A673 (cell line): ENCODE results near the gene CAVIN4. TPM values are rescaled to one million over a fixed set of nuclear protein-coding genes. Genes with fewer than 3 reads are reported as not detected.

Experiments used
- BruUV-seq: library from RNA; stranded (reverse); fragments of 400-500 nt; replicated peaks from 2 replicates; lab custom pipeline; 2021; lab: Mats Ljungman, UMichigan
- CTCF ChIA-PET: fragments of 300-600 bp; sonication (Branson Sonifier 250); formaldehyde crosslinking; loops from one replicate; lab custom pipeline; 2022; ENCODE audit warnings: antibody characterized with exemption; lab: Charles Lee
- POLR2A ChIA-PET: fragments of 300-600 bp; sonication (Branson Sonifier 250); formaldehyde crosslinking; loops from one replicate; lab custom pipeline; 2022; ENCODE audit warnings: antibody characterized with exemption; ENCODE audit not compliant: low non-redundant PET; lab: Charles Lee
- DNase-seq: peaks from one replicate; pipeline ENCODE4 v3.0.0-alpha.2; 2015; ENCODE audit warnings: low spot score
- H3K27ac ChIP-seq: fragments of 200-600 bp; sonication (generic); 2 replicates; pipeline ENCODE4 v1.5.1; 2016; ENCODE audit warnings: mixed run types, low read depth, mild to moderate bottlenecking, mixed read lengths, antibody characterized with exemption, low read length; ENCODE audit not compliant: poor library complexity, severe bottlenecking
- H3K27me3 ChIP-seq: fragments of 200-600 bp; sonication (generic); replicated peaks from 2 replicates; pipeline ENCODE4 v1.6.1; 2017; ENCODE audit warnings: mixed run types, low read depth, mild to moderate bottlenecking, mixed read lengths, antibody characterized with exemption, low read length; ENCODE audit not compliant: insufficient read depth, poor library complexity
- H3K36me3 ChIP-seq: fragments of 200-600 bp; sonication (generic); 2 replicates; pipeline ENCODE4 v1.6.1; 2016; ENCODE audit warnings: mixed run types, mild to moderate bottlenecking, mixed read lengths, antibody characterized with exemption, low read length; ENCODE audit not compliant: insufficient read depth, poor library complexity, severe bottlenecking
- H3K4me1 ChIP-seq: fragments of 200-600 bp; sonication (generic); 2 replicates; pipeline ENCODE4 v1.6.1; 2017; ENCODE audit warnings: mixed run types, mild to moderate bottlenecking, mixed read lengths, antibody characterized with exemption, low read length; ENCODE audit not compliant: insufficient read depth, poor library complexity, severe bottlenecking
- H3K4me3 ChIP-seq: fragments of 200-600 bp; sonication (generic); 2 replicates; pipeline ENCODE4 v1.5.1; 2016; ENCODE audit warnings: low read depth, mixed run types, mild to moderate bottlenecking, mixed read lengths, low read length; ENCODE audit not compliant: poor library complexity, severe bottlenecking
- H3K9me3 ChIP-seq: fragments of 200-600 bp; sonication (generic); 2 replicates; pipeline ENCODE4 v1.6.1; 2016; ENCODE audit warnings: mixed run types, low read depth, mild to moderate bottlenecking, mixed read lengths, antibody characterized with exemption, low read length; ENCODE audit not compliant: poor library complexity, severe bottlenecking
- CTCF ChIP-seq: fragments of 300-800, 200-600 bp; sonication (generic); conservative IDR thresholded peaks from 2 replicates; pipeline ENCODE4 v1.5.1; 2017; ENCODE audit warnings: low read depth, mild to moderate bottlenecking, antibody characterized with exemption, low read length, moderate library complexity, mixed read lengths
- EZH2 ChIP-seq: fragments of 200-600 bp; sonication (generic); IDR thresholded peaks from 2 replicates; pipeline ENCODE4 v1.6.1; 2017; ENCODE audit warnings: borderline replicate concordance, low read depth, mild to moderate bottlenecking, mixed read lengths, antibody characterized with exemption, low read length; ENCODE audit not compliant: poor library complexity, severe bottlenecking
- intact Hi-C: fragments of 100-400 bp; cut with micrococcal nuclease; formaldehyde crosslinking; loops from one replicate; pipeline ENCODE4 v1.10.0; 2022; ENCODE audit not compliant: unreplicated experiment
- total RNA-seq: library from RNA; stranded (reverse); gene quantifications from 2 replicates; pipeline ENCODE4 v1.2.3, GENCODE V29; 2021

Gene CAVIN4
- total RNA-seq, 1 experiment from 2014 or later = 5.0 TPM

- Histone ChIP-seq H3K36me3 (no peaks in the 10 kb centered on the region), H3K9me3 (no peaks in the 10 kb centered on the region), H3K27me3 (no peaks in the 10 kb centered on the region), H3K4me1 (peaks cover 9% of the 10 kb centered on the region), H3K4me3 (no peak overlapping the region), H3K27ac (no peak overlapping the region)
- no TSS peak for BruUV-seq
- TF ChIP-seq CTCF (no peak), EZH2 (no peak)
- no peak for DNase-seq
- intact Hi-C loops = no loop called here
- CTCF ChIA-PET = no interaction called here
- POLR2A ChIA-PET = no interaction called here
These were observed 731 bp downstream of the CAVIN4 start for GRCh38 chr9:100578610-100579009.

DNA sequence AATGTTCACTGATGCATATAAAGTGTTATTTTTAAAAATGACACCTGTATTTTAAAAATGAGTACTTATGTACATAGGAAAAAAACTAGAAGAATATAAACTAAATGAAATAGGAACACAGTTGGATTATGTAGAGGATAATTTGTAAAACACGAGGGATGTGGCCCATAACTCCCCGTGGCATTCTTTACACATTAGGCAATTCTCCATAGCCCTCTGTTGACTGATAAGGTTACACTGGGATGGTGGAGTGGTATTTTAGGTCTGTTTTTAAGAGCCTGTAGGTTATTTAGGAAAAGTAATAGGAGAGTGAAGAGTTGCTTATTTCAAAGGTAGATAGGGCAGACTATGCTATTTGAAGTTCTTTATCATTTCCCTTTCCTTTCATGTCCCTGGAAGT is 1.8 kb downstream of the CAVIN4 start:
- no peak overlapping the region for H3K27ac ChIP-seq
- ChIA-PET POLR2A (no interaction called here), CTCF (no interaction called here)
- TF ChIP-seq CTCF = no peak
- TF ChIP-seq EZH2 = no peak
- no peaks in the 10 kb centered on the region for H3K9me3 ChIP-seq
- no peak overlapping the region for H3K4me3 ChIP-seq
- intact Hi-C loops = loop anchor here (5.0 kb wide), 1 partner anchor 72 kb away; no protein-coding TSS in a partner anchor
- no peaks in the 10 kb centered on the region for H3K36me3 ChIP-seq
- H3K27me3 ChIP-seq = no peaks in the 10 kb centered on the region
- no peak for DNase-seq
- H3K4me1 ChIP-seq = peaks cover 9% of the 10 kb centered on the region
- no TSS peak for BruUV-seq

DNA sequence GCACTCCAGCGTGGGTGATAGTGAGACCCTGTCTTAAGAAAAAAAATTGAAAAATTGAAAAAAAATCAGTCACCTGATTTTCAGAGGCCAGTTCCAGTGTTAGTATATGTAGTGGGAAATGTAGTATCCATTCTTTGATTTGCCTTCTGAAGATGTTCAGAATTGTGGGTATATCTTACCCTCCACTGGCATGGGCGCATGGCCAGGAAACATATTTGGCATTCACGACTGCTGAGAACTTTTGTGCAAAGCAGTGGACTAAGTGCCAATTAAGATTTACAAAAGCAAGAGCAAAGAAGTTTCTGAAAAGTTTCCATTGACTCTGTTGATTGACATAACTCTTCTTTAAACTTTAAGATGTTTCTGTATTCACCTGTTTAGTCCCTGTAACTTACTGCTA is 2.4 kb downstream of the CAVIN4 start:
- ChIA-PET CTCF (no interaction called here), POLR2A (no interaction called here)
- TF ChIP-seq EZH2 (no peak), CTCF (no peak)
- intact Hi-C loops = loop anchor here (5.0 kb wide), 1 partner anchor 73 kb away; no protein-coding TSS in a partner anchor
- no peaks in the 10 kb centered on the region for H3K36me3 ChIP-seq
- H3K9me3 ChIP-seq = no peaks in the 10 kb centered on the region
- no peak overlapping the region for H3K27ac ChIP-seq
- BruUV-seq = no TSS peak
- DNase-seq = no peak
- no peak overlapping the region for H3K4me3 ChIP-seq
- H3K4me1 ChIP-seq = peaks cover 9% of the 10 kb centered on the region
- H3K27me3 ChIP-seq = no peaks in the 10 kb centered on the region
